NCI-H1105 treated with DMSO at 0.1 percent for 48 hours (cell line): ENCODE data around the gene MOGAT1.
"Not testable (repeated sequence)": the region's sequence is repeated elsewhere in the genome, so short reads cannot be mapped to it uniquely, and the experiment has no call there.

Experiments
- DNase-seq: peaks from one replicate; lab custom pipeline; 2025; lab: John Stamatoyannopoulos, UW

The MOGAT1 gene

GRCh38 chr2:222710736-222711135 lies 39.3 kb downstream of the MOGAT1 start:
- DNase-seq, result no peak

GRCh38 chr2:222711315-222711940 lies 40.0 kb downstream of the MOGAT1 start:
- DNase-seq, result no peak

- no peak for DNase-seq
These were observed 41.5 kb downstream of the MOGAT1 start for GRCh38 chr2:222713002-222713401.

GRCh38 chr2:222714361-222715241 lies 43.1 kb downstream of the MOGAT1 start:
- DNase-seq, result peak; percentile 59

- no peak for DNase-seq
These were observed 44.3 kb downstream of the MOGAT1 start for GRCh38 chr2:222715742-222716141.

GRCh38 chr2:222719787-222720186 lies 48.3 kb downstream of the MOGAT1 start:
- not testable (repeated sequence) for DNase-seq

GRCh38 chr2:222721597-222721996 lies 50.1 kb downstream of the MOGAT1 start:
- DNase-seq, result not testable (repeated sequence)

GRCh38 chr2:222722327-222722946 lies 51.0 kb downstream of the MOGAT1 start:
- DNase-seq, result no peak

GRCh38 chr2:222724208-222724607 lies 52.8 kb downstream of the MOGAT1 start:
- DNase-seq, result no peak

GRCh38 chr2:222728621-222729020 lies 57.2 kb downstream of the MOGAT1 start:
- no peak for DNase-seq

- no peak for DNase-seq
These were observed 59.0 kb downstream of the MOGAT1 start for GRCh38 chr2:222730366-222730999.

GRCh38 chr2:222731201-222731621 lies 59.8 kb downstream of the MOGAT1 start:
- DNase-seq, result no peak

GRCh38 chr2:222732489-222733178 lies 61.2 kb downstream of the MOGAT1 start:
- no peak for DNase-seq

- DNase-seq, result no peak
These were observed 62.0 kb downstream of the MOGAT1 start for GRCh38 chr2:222733470-222733845.

- DNase-seq, result no peak
These were observed 62.6 kb downstream of the MOGAT1 start for GRCh38 chr2:222733846-222734702.

GRCh38 chr2:222734703-222735014 lies 63.2 kb downstream of the MOGAT1 start:
- DNase-seq, result no peak

GRCh38 chr2:222736301-222736700 lies 64.8 kb downstream of the MOGAT1 start:
- no peak for DNase-seq

- no peak for DNase-seq
These were observed 65.5 kb downstream of the MOGAT1 start for GRCh38 chr2:222736924-222737323.

- no peak for DNase-seq
These were observed 66.9 kb downstream of the MOGAT1 start for GRCh38 chr2:222738312-222738711.

- DNase-seq, result no peak
These were observed 67.4 kb downstream of the MOGAT1 start for GRCh38 chr2:222738809-222739208.

GRCh38 chr2:222739939-222740338 lies 68.5 kb downstream of the MOGAT1 start:
- DNase-seq, result no peak
